HG03571 (cell line): Measurements from ENCODE around the gene PFN1.

ENCODE experiments used
- ATAC-seq: cut with Tn5 transposase; IDR thresholded peaks from one replicate; pipeline ENCODE4 v1.9.1; 2021; ENCODE audit not compliant: unreplicated experiment

PFN1 gene

GRCh38 chr17:4897198-4897687, 51.1 kb downstream of the PFN1 start:
- ATAC-seq: no peak

DNA sequence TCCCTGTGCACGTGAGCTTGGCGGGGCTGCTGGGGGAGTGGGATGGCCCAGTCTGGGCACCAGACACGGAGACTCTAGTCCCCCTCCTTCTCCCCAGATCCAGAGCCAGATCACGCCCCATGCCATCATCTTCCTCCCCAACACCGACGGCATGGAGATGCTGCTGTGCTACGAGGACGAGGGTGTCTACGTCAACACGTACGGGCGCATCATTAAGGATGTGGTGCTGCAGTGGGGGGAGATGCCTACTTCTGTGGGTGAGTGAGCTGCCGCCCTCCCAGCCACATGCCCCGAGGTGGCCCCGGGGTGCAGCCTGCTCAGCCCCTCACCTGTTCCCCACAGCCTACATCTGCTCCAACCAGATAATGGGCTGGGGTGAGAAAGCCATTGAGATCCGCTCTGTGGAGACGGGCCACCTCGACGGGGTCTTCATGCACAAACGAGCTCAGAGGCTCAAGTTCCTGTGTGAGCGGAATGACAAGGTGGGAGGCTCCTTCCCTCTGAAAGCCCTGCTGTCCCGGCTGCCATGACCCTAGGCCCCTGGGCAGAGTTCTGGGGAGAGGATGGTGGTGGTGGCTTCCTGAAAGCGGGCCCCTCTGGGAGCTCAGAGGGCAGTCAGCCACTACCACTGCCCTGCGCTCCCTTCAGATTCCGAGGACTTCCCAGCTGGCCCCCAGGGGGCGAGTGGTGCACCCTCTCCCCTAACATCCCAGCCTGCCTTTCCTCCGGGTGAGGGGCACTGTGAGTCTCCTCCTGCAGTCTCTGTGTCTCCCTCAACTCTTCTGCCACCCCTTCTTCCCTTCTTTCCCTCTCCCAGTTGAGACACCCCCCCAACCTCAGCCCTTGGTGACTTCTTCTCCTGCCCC, 51.8 kb downstream of the PFN1 start:
- no peak for ATAC-seq

DNA sequence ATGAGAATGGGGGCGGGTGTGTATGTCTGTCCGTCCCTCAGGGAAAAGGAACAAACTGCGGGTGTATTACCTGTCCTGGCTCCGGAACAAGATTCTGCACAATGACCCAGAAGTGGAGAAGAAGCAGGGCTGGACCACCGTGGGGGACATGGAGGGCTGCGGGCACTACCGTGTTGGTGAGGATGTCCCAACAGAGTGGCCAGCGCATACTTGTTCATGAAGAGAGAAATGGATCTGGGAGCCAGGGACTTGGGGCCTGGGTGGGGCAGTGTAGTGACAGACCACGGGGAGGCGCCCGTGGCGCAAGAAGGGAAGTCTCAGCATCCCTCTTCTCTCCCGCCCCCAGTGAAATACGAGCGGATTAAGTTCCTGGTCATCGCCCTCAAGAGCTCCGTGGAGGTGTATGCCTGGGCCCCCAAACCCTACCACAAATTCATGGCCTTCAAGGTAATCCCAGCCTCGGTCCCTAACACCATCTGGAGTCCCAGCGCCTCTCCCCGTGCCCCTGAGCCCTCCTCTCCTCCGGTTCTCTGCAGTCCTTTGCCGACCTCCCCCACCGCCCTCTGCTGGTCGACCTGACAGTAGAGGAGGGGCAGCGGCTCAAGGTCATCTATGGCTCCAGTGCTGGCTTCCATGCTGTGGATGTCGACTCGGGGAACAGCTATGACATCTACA, 52.5 kb downstream of the PFN1 start:
- no peak for ATAC-seq
